Measurements from ENCODE around the gene UFD1. TPM values are rescaled to one million over a fixed set of nuclear protein-coding genes. Genes with fewer than 3 reads are reported as not detected.

UFD1 gene
- total RNA-seq, 1 experiment from 2014 or later = 57.9 TPM

DNA sequence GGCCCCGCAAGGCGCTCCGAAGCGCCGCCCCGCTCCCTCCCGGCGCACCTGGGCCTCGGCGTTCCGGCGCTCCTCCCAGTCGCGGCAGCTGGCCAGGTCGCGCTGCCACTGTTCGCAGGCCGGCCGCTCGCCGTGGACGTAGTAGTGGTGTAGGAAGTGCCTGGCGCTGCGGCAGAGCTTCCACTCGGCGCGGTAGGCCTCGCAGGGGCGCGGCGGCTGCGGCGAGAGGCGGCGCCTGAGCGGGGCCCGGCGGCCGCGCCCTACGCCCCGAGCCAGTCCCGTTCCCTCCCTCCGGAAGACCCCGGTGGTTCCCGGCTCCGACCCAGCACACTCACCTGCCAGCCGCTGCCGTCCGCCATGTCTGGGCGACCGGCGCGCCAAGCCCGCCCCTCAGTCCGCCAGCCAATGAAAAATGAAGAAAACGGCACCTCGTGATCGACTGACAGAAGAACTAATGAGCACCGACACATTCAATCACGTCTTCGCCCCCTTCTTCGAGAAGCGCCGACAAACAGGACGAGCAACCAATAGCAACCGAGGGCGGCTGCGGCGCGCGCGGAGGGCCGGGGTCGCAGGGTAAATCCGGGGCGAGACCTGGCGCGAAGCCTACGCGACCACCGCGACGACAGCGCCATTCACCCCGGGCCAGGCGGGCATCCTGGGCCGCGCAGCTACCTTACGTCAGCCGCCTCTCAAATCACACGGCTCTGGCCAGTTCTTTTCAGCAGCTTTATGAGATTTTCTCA lies 31.5 kb downstream of the UFD1 start, which contains the start of gene C22orf39 (continued):
- TF ChIP-seq, protein P1, sequence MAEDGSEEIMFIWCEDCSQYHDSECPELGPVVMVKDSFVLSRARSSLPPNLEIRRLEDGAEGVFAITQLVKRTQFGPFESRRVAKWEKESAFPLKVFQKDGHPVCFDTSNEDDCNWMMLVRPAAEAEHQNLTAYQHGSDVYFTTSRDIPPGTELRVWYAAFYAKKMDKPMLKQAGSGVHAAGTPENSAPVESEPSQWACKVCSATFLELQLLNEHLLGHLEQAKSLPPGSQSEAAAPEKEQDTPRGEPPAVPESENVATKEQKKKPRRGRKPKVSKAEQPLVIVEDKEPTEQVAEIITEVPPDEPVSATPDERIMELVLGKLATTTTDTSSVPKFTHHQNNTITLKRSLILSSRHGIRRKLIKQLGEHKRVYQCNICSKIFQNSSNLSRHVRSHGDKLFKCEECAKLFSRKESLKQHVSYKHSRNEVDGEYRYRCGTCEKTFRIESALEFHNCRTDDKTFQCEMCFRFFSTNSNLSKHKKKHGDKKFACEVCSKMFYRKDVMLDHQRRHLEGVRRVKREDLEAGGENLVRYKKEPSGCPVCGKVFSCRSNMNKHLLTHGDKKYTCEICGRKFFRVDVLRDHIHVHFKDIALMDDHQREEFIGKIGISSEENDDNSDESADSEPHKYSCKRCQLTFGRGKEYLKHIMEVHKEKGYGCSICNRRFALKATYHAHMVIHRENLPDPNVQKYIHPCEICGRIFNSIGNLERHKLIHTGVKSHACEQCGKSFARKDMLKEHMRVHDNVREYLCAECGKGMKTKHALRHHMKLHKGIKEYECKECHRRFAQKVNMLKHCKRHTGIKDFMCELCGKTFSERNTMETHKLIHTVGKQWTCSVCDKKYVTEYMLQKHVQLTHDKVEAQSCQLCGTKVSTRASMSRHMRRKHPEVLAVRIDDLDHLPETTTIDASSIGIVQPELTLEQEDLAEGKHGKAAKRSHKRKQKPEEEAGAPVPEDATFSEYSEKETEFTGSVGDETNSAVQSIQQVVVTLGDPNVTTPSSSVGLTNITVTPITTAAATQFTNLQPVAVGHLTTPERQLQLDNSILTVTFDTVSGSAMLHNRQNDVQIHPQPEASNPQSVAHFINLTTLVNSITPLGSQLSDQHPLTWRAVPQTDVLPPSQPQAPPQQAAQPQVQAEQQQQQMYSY (CRISPR knock-in tag; IDR thresholded peaks at IDR 0.05) = peak; percentile 31; the same call in 1 of the 2 replicates
- TF ChIP-seq, protein P2, sequence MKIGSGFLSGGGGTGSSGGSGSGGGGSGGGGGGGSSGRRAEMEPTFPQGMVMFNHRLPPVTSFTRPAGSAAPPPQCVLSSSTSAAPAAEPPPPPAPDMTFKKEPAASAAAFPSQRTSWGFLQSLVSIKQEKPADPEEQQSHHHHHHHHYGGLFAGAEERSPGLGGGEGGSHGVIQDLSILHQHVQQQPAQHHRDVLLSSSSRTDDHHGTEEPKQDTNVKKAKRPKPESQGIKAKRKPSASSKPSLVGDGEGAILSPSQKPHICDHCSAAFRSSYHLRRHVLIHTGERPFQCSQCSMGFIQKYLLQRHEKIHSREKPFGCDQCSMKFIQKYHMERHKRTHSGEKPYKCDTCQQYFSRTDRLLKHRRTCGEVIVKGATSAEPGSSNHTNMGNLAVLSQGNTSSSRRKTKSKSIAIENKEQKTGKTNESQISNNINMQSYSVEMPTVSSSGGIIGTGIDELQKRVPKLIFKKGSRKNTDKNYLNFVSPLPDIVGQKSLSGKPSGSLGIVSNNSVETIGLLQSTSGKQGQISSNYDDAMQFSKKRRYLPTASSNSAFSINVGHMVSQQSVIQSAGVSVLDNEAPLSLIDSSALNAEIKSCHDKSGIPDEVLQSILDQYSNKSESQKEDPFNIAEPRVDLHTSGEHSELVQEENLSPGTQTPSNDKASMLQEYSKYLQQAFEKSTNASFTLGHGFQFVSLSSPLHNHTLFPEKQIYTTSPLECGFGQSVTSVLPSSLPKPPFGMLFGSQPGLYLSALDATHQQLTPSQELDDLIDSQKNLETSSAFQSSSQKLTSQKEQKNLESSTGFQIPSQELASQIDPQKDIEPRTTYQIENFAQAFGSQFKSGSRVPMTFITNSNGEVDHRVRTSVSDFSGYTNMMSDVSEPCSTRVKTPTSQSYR (CRISPR knock-in tag; IDR thresholded peaks at IDR 0.05) = 0 out of 2 replicates have a peak, but pooled peaks have one; percentile 44
- TF ChIP-seq, protein P3, sequence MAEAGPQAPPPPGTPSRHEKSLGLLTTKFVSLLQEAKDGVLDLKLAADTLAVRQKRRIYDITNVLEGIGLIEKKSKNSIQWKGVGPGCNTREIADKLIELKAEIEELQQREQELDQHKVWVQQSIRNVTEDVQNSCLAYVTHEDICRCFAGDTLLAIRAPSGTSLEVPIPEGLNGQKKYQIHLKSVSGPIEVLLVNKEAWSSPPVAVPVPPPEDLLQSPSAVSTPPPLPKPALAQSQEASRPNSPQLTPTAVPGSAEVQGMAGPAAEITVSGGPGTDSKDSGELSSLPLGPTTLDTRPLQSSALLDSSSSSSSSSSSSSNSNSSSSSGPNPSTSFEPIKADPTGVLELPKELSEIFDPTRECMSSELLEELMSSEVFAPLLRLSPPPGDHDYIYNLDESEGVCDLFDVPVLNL (CRISPR knock-in tag; IDR thresholded peaks at IDR 0.05; ENCODE audit: borderline replicate concordance, low read depth) = peak; percentile 85; the same call in 1 of the 2 replicates
- TF ChIP-seq NFYB (CRISPR knock-in tag; conservative IDR thresholded peaks at IDR 0.05; ENCODE audit: low read depth) = peak; percentile 97
- TF ChIP-seq ESRRA (CRISPR knock-in tag; IDR thresholded peaks at IDR 0.05; ENCODE audit: borderline replicate concordance) = 0 out of 2 replicates have a peak, but pooled peaks have one; percentile 32
- TF ChIP-seq, protein P4, sequence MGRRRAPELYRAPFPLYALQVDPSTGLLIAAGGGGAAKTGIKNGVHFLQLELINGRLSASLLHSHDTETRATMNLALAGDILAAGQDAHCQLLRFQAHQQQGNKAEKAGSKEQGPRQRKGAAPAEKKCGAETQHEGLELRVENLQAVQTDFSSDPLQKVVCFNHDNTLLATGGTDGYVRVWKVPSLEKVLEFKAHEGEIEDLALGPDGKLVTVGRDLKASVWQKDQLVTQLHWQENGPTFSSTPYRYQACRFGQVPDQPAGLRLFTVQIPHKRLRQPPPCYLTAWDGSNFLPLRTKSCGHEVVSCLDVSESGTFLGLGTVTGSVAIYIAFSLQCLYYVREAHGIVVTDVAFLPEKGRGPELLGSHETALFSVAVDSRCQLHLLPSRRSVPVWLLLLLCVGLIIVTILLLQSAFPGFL (CRISPR knock-in tag; IDR thresholded peaks at IDR 0.05; ENCODE audit: borderline replicate concordance) = 0 out of 2 replicates have a peak, but pooled peaks have one; percentile 47
- TF ChIP-seq, protein P5, sequence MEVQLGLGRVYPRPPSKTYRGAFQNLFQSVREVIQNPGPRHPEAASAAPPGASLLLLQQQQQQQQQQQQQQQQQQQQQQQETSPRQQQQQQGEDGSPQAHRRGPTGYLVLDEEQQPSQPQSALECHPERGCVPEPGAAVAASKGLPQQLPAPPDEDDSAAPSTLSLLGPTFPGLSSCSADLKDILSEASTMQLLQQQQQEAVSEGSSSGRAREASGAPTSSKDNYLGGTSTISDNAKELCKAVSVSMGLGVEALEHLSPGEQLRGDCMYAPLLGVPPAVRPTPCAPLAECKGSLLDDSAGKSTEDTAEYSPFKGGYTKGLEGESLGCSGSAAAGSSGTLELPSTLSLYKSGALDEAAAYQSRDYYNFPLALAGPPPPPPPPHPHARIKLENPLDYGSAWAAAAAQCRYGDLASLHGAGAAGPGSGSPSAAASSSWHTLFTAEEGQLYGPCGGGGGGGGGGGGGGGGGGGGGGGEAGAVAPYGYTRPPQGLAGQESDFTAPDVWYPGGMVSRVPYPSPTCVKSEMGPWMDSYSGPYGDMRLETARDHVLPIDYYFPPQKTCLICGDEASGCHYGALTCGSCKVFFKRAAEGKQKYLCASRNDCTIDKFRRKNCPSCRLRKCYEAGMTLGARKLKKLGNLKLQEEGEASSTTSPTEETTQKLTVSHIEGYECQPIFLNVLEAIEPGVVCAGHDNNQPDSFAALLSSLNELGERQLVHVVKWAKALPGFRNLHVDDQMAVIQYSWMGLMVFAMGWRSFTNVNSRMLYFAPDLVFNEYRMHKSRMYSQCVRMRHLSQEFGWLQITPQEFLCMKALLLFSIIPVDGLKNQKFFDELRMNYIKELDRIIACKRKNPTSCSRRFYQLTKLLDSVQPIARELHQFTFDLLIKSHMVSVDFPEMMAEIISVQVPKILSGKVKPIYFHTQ (CRISPR knock-in tag; IDR thresholded peaks at IDR 0.05) = no peak
- TF ChIP-seq ETV6 (CRISPR knock-in tag; IDR thresholded peaks at IDR 0.05) = 0 out of 2 replicates have a peak, but pooled peaks have one; percentile 64

DNA sequence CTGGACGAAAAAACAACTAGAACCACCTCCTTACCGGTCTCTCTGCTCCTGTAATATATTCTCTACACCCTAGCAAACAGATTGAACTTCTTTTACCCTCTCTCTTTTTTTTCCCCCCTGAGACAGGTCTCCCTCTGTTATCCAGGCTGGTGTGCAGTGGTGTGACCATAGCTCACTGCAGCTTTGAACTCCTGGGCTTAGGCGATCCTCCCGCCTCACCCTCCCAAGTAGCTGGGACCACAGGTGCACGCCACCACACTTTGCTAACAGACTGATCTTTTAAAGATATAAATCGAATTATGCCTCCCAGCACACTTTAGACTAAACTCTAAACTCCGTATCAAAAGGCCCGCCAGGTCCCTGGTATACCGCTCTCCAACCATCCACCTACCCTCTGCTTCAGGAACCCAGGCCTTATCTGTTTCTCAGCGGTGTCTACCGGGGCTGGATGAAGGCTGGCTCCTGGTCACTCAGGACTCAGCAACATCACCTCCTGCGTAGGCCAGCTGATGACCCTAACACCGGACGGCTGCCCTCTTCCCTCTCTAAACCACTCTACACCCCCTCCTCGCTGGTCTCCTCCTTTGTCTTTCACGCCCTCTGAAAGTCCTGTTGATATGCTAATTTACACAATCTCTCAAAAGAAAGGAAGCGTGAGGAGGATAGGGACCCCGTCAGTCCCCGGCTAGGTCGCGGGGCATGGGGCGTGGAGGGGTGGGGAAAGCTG lies 32.2 kb downstream of the UFD1 start:
- H3K27me3 Mint-ChIP-seq (ENCODE audit: low read depth) = peaks cover 8% of the 10 kb centered on the region
- H3K4me3 Mint-ChIP-seq = peak overlapping the region; percentile 92
- no peak for DNase-seq (ENCODE audit: low spot score)
- ATAC-seq = peak; percentile 65
- ChIA-PET POLR2A (interaction anchor here (1.2 to 2.0 kb wide), 3 partner anchors 15 to 267 kb away, joined by 4 to 13 read pairs (median 4); partner anchors contain the start of genes CDC45, HIRA and MRPL40), CTCF (interaction anchor here (0.8 to 2.8 kb wide), 4 partner anchors 16 to 183 kb away, joined by 3 to 12 read pairs (median 3); no protein-coding TSS in a partner anchor)
- no peaks in the 10 kb centered on the region for H3K9me3 Mint-ChIP-seq
- H3K27ac Mint-ChIP-seq = peak overlapping the region; percentile 96
- peaks cover 29% of the 10 kb centered on the region for H3K36me3 Mint-ChIP-seq
- peaks cover 16% of the 10 kb centered on the region for H3K4me1 Mint-ChIP-seq
- TF ChIP-seq OVOL2 (CRISPR knock-in tag; IDR thresholded peaks at IDR 0.05; ENCODE audit: borderline replicate concordance) (no peak), ZNF219 (CRISPR knock-in tag; IDR thresholded peaks at IDR 0.05; ENCODE audit: borderline replicate concordance) (no peak), RORB (CRISPR knock-in tag; IDR thresholded peaks at IDR 0.05) (no peak), FOXJ3 (CRISPR knock-in tag; IDR thresholded peaks at IDR 0.05; ENCODE audit: borderline replicate concordance) (no peak), GRHL2 (CRISPR knock-in tag; IDR thresholded peaks at IDR 0.05; ENCODE audit: insufficient replicate concordance, severe bottlenecking) (no peak), ELF4 (CRISPR knock-in tag; IDR thresholded peaks at IDR 0.05; ENCODE audit: low read depth) (no peak), PRRX2 (CRISPR knock-in tag; IDR thresholded peaks at IDR 0.05) (no peak)
- TF ChIP-seq, protein P6, sequence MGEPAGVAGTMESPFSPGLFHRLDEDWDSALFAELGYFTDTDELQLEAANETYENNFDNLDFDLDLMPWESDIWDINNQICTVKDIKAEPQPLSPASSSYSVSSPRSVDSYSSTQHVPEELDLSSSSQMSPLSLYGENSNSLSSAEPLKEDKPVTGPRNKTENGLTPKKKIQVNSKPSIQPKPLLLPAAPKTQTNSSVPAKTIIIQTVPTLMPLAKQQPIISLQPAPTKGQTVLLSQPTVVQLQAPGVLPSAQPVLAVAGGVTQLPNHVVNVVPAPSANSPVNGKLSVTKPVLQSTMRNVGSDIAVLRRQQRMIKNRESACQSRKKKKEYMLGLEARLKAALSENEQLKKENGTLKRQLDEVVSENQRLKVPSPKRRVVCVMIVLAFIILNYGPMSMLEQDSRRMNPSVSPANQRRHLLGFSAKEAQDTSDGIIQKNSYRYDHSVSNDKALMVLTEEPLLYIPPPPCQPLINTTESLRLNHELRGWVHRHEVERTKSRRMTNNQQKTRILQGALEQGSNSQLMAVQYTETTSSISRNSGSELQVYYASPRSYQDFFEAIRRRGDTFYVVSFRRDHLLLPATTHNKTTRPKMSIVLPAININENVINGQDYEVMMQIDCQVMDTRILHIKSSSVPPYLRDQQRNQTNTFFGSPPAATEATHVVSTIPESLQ (CRISPR knock-in tag; IDR thresholded peaks at IDR 0.05) = no peak
- TF ChIP-seq, protein P7, sequence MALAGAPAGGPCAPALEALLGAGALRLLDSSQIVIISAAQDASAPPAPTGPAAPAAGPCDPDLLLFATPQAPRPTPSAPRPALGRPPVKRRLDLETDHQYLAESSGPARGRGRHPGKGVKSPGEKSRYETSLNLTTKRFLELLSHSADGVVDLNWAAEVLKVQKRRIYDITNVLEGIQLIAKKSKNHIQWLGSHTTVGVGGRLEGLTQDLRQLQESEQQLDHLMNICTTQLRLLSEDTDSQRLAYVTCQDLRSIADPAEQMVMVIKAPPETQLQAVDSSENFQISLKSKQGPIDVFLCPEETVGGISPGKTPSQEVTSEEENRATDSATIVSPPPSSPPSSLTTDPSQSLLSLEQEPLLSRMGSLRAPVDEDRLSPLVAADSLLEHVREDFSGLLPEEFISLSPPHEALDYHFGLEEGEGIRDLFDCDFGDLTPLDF (CRISPR knock-in tag; IDR thresholded peaks at IDR 0.05) = no peak
